Measurements from ENCODE around the gene PCMTD2.
"Not testable (repeated sequence)": the region's sequence is repeated elsewhere in the genome, so short reads cannot be mapped to it uniquely, and the experiment has no call there.

DNA sequence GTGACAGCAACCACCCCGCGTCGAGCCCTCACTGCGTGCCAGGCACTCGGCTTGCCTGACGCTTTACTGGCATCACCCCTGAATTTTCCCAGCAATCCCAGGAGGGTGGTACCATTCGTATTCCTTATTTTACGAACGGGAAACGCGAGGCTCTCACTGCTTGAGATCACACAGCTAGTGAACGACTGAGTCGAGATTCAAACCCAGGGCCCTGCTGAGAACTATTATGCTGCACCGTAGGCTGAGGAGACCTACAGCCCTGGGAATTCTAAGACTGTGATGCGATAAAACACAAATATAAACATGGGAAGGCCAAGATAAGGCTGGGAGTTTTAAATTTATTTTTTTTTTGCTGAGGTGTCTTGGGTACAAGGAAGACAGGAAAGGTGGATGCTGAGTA is 60.3 kb downstream of the PCMTD2 start:
- TF ChIP-seq, protein P1, sequence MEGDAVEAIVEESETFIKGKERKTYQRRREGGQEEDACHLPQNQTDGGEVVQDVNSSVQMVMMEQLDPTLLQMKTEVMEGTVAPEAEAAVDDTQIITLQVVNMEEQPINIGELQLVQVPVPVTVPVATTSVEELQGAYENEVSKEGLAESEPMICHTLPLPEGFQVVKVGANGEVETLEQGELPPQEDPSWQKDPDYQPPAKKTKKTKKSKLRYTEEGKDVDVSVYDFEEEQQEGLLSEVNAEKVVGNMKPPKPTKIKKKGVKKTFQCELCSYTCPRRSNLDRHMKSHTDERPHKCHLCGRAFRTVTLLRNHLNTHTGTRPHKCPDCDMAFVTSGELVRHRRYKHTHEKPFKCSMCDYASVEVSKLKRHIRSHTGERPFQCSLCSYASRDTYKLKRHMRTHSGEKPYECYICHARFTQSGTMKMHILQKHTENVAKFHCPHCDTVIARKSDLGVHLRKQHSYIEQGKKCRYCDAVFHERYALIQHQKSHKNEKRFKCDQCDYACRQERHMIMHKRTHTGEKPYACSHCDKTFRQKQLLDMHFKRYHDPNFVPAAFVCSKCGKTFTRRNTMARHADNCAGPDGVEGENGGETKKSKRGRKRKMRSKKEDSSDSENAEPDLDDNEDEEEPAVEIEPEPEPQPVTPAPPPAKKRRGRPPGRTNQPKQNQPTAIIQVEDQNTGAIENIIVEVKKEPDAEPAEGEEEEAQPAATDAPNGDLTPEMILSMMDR (IDR thresholded peaks at IDR 0.05 in 4 of 5, conservative IDR thresholded peaks at IDR 0.05 in 1 of 5) = not testable (repeated sequence)
- TF ChIP-seq POLR2A (IDR thresholded peaks at IDR 0.05) = not testable (repeated sequence)
